OCI-LY3 (cell line): ENCODE data around the gene IRF1.

Experiments used
- H2AFZ ChIP-seq: fragments of 200-600, 300-600 bp; shearing (Covaris generic); 2 replicates; pipeline ENCODE4 v1.6.0; 2014; ENCODE audit warnings: antibody characterized with exemption, low read depth, low read length
- H3K27ac ChIP-seq: fragments of 200-600, 300-600 bp; sonication (generic); 2 replicates; pipeline ENCODE4 v1.5.1; 2014; ENCODE audit warnings: mild to moderate bottlenecking, low read length, moderate library complexity, mixed read lengths
- H3K27me3 ChIP-seq: fragments of 200-600, 300-600 bp; sonication (generic); 2 replicates; pipeline ENCODE4 v1.6.1; 2014; ENCODE audit warnings: low read depth, low read length, mixed read lengths
- H3K36me3 ChIP-seq: fragments of 200-600, 300-600 bp; sonication (generic); replicated peaks from 2 replicates; pipeline ENCODE3; 2014; ENCODE audit warnings: low read depth, low read length, mixed read lengths
- H3K4me1 ChIP-seq: fragments of 300-600, 200-600 bp; sonication (generic); 2 replicates; pipeline ENCODE4 v1.6.1; 2014; ENCODE audit warnings: low read length, mixed read lengths
- H3K4me2 ChIP-seq: fragments of 200-600, 300-600 bp; sonication (generic); 2 replicates; pipeline ENCODE4 v1.6.1; 2014; ENCODE audit warnings: low read length, mixed read lengths
- H3K4me3 ChIP-seq: fragments of 300-600, 200-600 bp; sonication (generic); 2 replicates; pipeline ENCODE4 v1.5.1; 2014; ENCODE audit warnings: antibody characterized with exemption, mild to moderate bottlenecking, low read length, moderate library complexity
- H3K79me2 ChIP-seq: fragments of 300-600, 200-600 bp; shearing (Covaris generic); 2 replicates; pipeline ENCODE4 v1.6.1; 2014; ENCODE audit warnings: mild to moderate bottlenecking, low read length, mixed read lengths
- H3K9ac ChIP-seq: fragments of 300-600, 200-600 bp; shearing (Covaris generic); 2 replicates; pipeline ENCODE4 v1.6.0; 2014; ENCODE audit warnings: mild to moderate bottlenecking, low read length, moderate library complexity
- H3K9me3 ChIP-seq: fragments of 200-600, 300-600 bp; shearing (Covaris generic); 2 replicates; pipeline ENCODE4 v1.6.1; 2014; ENCODE audit warnings: low read length, mixed read lengths; ENCODE audit not compliant: insufficient read depth
- H4K20me1 ChIP-seq: fragments of 200-600, 300-600 bp; sonication (generic); 2 replicates; pipeline ENCODE4 v1.6.1; 2016; ENCODE audit warnings: low read length, mixed read lengths; ENCODE audit not compliant: insufficient read depth
- EZH2phosphoT487 ChIP-seq: fragments of 200-600 bp; shearing (Covaris generic); IDR thresholded peaks from 2 replicates; pipeline ENCODE4 v1.6.1; 2018; ENCODE audit warnings: antibody characterized with exemption, mixed run types, low read depth
- TF ChIP-seq, protein P1 (sequence below): fragments of 200-600, 300-600 bp; sonication (generic); IDR thresholded peaks from 2 replicates; pipeline ENCODE4 v1.5.1; 2014; ENCODE audit warnings: antibody characterized with exemption, low read length, low read depth

IRF1 gene

DNA sequence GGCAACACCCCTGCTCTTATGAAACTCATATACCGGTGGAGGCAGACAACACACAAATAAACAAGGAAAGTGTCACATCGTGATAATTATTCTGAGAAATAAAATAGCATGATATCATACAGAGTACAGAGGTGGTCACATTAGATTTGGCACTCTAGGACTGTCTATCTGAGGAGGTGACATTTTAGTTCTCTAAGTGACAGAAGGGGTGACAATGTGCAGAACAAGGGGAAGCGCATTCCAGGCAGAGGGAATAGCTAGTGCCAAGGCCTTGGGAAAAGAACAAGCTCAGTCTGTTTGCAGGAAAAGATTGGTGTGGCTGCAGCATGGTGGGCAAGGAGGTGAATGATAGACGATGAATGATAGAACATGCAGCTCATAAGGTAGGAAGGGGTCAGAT lies 12.7 kb upstream of the IRF1 start:
- Histone ChIP-seq H3K79me2 (no peaks in the 10 kb centered on the region), H3K9ac (no peak overlapping the region), H3K36me3 (no peaks in the 10 kb centered on the region), H3K4me2 (no peak overlapping the region), H3K4me3 (no peak overlapping the region), H3K4me1 (peaks cover 28% of the 10 kb centered on the region), H3K27ac (no peak overlapping the region), H3K9me3 (no peaks in the 10 kb centered on the region), H2AFZ (no peak overlapping the region), H3K27me3 (no peaks in the 10 kb centered on the region), H4K20me1 (no peaks in the 10 kb centered on the region)
- no peak for TF ChIP-seq EZH2phosphoT487
- TF ChIP-seq, protein P1, sequence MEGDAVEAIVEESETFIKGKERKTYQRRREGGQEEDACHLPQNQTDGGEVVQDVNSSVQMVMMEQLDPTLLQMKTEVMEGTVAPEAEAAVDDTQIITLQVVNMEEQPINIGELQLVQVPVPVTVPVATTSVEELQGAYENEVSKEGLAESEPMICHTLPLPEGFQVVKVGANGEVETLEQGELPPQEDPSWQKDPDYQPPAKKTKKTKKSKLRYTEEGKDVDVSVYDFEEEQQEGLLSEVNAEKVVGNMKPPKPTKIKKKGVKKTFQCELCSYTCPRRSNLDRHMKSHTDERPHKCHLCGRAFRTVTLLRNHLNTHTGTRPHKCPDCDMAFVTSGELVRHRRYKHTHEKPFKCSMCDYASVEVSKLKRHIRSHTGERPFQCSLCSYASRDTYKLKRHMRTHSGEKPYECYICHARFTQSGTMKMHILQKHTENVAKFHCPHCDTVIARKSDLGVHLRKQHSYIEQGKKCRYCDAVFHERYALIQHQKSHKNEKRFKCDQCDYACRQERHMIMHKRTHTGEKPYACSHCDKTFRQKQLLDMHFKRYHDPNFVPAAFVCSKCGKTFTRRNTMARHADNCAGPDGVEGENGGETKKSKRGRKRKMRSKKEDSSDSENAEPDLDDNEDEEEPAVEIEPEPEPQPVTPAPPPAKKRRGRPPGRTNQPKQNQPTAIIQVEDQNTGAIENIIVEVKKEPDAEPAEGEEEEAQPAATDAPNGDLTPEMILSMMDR: no peak

DNA sequence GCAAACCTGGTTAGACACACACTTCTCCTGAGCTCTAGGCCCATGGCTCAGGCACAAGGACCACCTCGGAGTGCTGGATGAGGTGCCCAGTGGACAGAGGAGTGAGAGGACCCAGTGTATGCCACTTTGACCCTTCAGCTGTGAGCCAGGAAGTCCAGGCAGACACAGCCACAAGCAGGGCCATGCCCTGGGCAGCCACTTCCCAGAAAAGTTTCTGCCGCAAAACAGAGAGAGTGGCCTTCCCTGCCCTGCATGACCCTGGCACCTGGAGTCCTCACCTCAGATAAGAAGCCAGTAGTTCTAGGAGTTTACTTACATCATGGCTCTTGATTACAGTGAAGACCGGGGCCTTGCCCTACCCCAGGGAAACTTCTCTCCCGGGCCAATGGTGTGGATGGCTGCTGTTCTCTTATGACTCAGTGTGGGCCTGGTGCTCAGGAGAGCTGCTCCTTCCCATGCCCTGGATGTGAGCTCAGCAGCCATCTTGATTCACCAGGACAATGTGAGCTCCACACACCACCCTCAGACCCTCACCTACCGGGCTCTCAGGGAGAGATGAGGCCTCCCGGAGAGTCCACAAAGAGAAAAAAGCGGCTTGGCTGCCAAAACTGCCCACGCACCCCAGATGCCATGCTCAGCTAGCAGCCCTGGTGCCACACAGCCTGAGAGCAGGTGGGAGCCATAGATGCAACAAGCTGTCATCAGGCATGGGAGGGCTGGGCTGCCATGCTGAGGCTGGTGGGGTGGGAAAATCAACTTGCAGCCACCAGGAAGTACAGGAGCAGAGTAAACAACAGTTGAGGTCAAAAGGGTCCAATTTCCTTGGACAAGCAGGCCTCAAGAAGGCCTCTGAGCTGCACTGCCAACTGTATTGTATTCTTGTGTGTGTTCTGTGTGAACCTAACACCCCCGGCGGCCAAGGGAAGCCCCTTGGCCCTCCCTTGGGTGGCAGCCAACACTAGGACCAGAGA lies 11.7 kb upstream of the IRF1 start:
- Histone ChIP-seq H3K27ac (no peak overlapping the region), H3K4me2 (no peak overlapping the region), H3K36me3 (no peaks in the 10 kb centered on the region), H3K9me3 (no peaks in the 10 kb centered on the region), H2AFZ (no peak overlapping the region), H3K79me2 (no peaks in the 10 kb centered on the region), H3K4me1 (peaks cover 34% of the 10 kb centered on the region), H3K4me3 (no peak overlapping the region), H3K9ac (no peak overlapping the region), H3K27me3 (no peaks in the 10 kb centered on the region), H4K20me1 (no peaks in the 10 kb centered on the region)
- TF ChIP-seq EZH2phosphoT487: no peak
- TF ChIP-seq, protein P1: no peak

- Histone ChIP-seq H3K9me3 (no peaks in the 10 kb centered on the region), H2AFZ (peak overlapping the region; percentile 57; the same call in 1 of the 2 replicates), H3K79me2 (no peaks in the 10 kb centered on the region), H3K36me3 (no peaks in the 10 kb centered on the region), H3K4me3 (no peak overlapping the region), H3K27me3 (no peaks in the 10 kb centered on the region), H3K27ac (no peak overlapping the region), H4K20me1 (no peaks in the 10 kb centered on the region), H3K4me2 (peak overlapping the region; percentile 70), H3K9ac (no peak overlapping the region), H3K4me1 (peaks cover 35% of the 10 kb centered on the region)
- no peak for TF ChIP-seq EZH2phosphoT487
- TF ChIP-seq, protein P1: no peak
These were observed 11.0 kb upstream of the IRF1 start for GRCh38 chr5:132501629-132501956.

DNA sequence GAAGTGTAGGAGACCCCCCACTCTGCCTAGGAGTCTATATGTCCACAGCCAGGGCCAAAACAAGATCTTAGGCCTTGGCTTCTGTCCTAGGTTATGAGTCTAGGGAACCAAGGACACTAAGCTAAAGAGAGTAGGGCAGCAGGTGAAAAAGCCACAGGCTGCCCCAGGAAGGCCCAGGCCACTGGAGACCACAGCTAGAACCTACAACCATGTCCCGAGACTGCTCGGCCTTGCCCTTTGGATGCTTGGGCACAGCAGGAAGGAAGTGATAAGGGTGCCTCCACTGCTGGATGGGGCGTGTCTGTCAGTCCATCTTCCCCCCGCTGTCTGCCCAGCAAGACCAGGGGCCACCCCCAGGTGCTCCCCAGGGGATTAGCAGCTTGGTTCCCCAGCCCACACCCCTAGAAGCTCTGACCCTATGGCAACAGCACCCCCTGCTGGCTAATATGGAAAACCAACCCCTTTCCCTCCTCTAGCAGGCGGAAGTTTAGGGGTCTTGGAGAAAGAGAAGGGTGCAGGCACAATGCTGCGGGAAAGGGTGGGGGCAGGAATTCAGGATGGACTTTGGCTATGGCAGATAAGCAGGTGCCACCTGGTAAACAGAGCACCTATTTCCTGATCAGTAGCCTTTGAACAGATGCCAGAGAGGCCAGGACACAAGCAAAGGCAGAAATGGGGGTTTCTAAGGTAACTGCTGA lies 10.5 kb upstream of the IRF1 start:
- Histone ChIP-seq H3K4me2 (peak overlapping the region; percentile 70), H3K9me3 (no peaks in the 10 kb centered on the region), H3K27ac (no peak overlapping the region), H3K79me2 (no peaks in the 10 kb centered on the region), H3K9ac (peak overlapping the region; percentile 26), H2AFZ (peak overlapping the region; percentile 57; the same call in 1 of the 2 replicates), H3K27me3 (no peaks in the 10 kb centered on the region), H3K4me3 (peak overlapping the region; percentile 39), H4K20me1 (no peaks in the 10 kb centered on the region), H3K4me1 (peaks cover 30% of the 10 kb centered on the region), H3K36me3 (no peaks in the 10 kb centered on the region)
- TF ChIP-seq EZH2phosphoT487: no peak
- TF ChIP-seq, protein P1: peak; percentile 83
